Measurements from ENCODE around the gene SLIT1.
A peak's percentile ranks its signal among the peaks of the same experiment; 100 is the strongest.

SLIT1 gene

GRCh38 chr10:97117372-97117771, 68.4 kb downstream of the SLIT1 start:
- Histone ChIP-seq H3K4me3 (ENCODE audit: low read depth, low read length) (no peak overlapping the region), H3K36me3 (no peaks in the 10 kb centered on the region; the same call in 1 of the 2 replicates), H3K9me3 (ENCODE audit: severe bottlenecking) (no peaks in the 10 kb centered on the region), H3K27me3 (ENCODE audit: insufficient read depth, low read depth, severe bottlenecking) (no peaks in the 10 kb centered on the region), H3K27ac (no peak overlapping the region)
- peak; percentile 54 for DNase-seq
- TF ChIP-seq CTCF (IDR thresholded peaks at IDR 0.05; ENCODE audit: low read depth, low read length) = peak; percentile 34; the same call in 1 of the 2 replicates

GRCh38 chr10:97116462-97117162, 69.1 kb downstream of the SLIT1 start:
- no peak for DNase-seq
- Histone ChIP-seq H3K9me3 (ENCODE audit: severe bottlenecking) (no peaks in the 10 kb centered on the region), H3K4me3 (ENCODE audit: low read depth, low read length) (no peak overlapping the region), H3K36me3 (no peaks in the 10 kb centered on the region; the same call in 1 of the 2 replicates), H3K27ac (no peak overlapping the region), H3K27me3 (ENCODE audit: insufficient read depth, low read depth, severe bottlenecking) (no peaks in the 10 kb centered on the region)
- TF ChIP-seq CTCF (IDR thresholded peaks at IDR 0.05; ENCODE audit: low read depth, low read length) = no peak

GRCh38 chr10:97115846-97116245, 69.9 kb downstream of the SLIT1 start:
- Histone ChIP-seq H3K4me3 (ENCODE audit: low read depth, low read length) (no peak overlapping the region), H3K36me3 (no peaks in the 10 kb centered on the region; the same call in 1 of the 2 replicates), H3K9me3 (ENCODE audit: severe bottlenecking) (no peaks in the 10 kb centered on the region), H3K27me3 (ENCODE audit: insufficient read depth, low read depth, severe bottlenecking) (no peaks in the 10 kb centered on the region), H3K27ac (no peak overlapping the region)
- TF ChIP-seq CTCF (IDR thresholded peaks at IDR 0.05; ENCODE audit: low read depth, low read length) = no peak
- DNase-seq = no peak

- Histone ChIP-seq H3K36me3 (no peaks in the 10 kb centered on the region; the same call in 1 of the 2 replicates), H3K27me3 (ENCODE audit: insufficient read depth, low read depth, severe bottlenecking) (no peaks in the 10 kb centered on the region), H3K4me3 (ENCODE audit: low read depth, low read length) (no peak overlapping the region), H3K9me3 (ENCODE audit: severe bottlenecking) (no peaks in the 10 kb centered on the region), H3K27ac (no peak overlapping the region)
- no peak for DNase-seq
- no peak for TF ChIP-seq CTCF (IDR thresholded peaks at IDR 0.05; ENCODE audit: low read depth, low read length)
Measured at GRCh38 chr10:97111615-97112014, 74.1 kb downstream of the SLIT1 start.

- Histone ChIP-seq H3K27ac (no peak overlapping the region), H3K27me3 (ENCODE audit: insufficient read depth, low read depth, severe bottlenecking) (no peaks in the 10 kb centered on the region), H3K9me3 (ENCODE audit: severe bottlenecking) (no peaks in the 10 kb centered on the region), H3K36me3 (no peaks in the 10 kb centered on the region), H3K4me3 (ENCODE audit: low read depth, low read length) (no peak overlapping the region)
- no peak for DNase-seq
- TF ChIP-seq CTCF (IDR thresholded peaks at IDR 0.05; ENCODE audit: low read depth, low read length) = no peak
Measured at GRCh38 chr10:97109547-97109946, 76.2 kb downstream of the SLIT1 start.

- Histone ChIP-seq H3K36me3 (no peaks in the 10 kb centered on the region), H3K4me3 (ENCODE audit: low read depth, low read length) (no peak overlapping the region), H3K27me3 (ENCODE audit: insufficient read depth, low read depth, severe bottlenecking) (no peaks in the 10 kb centered on the region), H3K27ac (no peak overlapping the region), H3K9me3 (ENCODE audit: severe bottlenecking) (no peaks in the 10 kb centered on the region)
- no peak for TF ChIP-seq CTCF (IDR thresholded peaks at IDR 0.05; ENCODE audit: low read depth, low read length)
- DNase-seq = no peak
Measured at GRCh38 chr10:97107551-97107950, 78.2 kb downstream of the SLIT1 start.

Measured in WERI-Rb-1 (cell line).